IMR-90 (cell line): ENCODE data around the gene NMNAT1.

Experiments used
- CEBPB ChIP-seq: IDR thresholded peaks from 2 replicates; pipeline ENCODE4 v1.6.1; 2012; ENCODE audit warnings: low read depth, low read length, improper control_type of control experiment
- CTCF ChIP-seq: conservative IDR thresholded peaks from 2 replicates; pipeline ENCODE4 v1.5.1; 2012; ENCODE audit warnings: mild to moderate bottlenecking, low read depth, low read length, improper control_type of control experiment
- MAZ ChIP-seq: IDR thresholded peaks from 2 replicates; pipeline ENCODE4 v1.6.1; 2012; ENCODE audit warnings: low read depth, mild to moderate bottlenecking, low read length, improper control_type of control experiment, moderate library complexity, borderline replicate concordance
- POLR2A ChIP-seq: IDR thresholded peaks from 2 replicates; pipeline ENCODE4 v1.6.1; 2012; ENCODE audit warnings: mild to moderate bottlenecking, low read depth, low read length
- RAD21 ChIP-seq: IDR thresholded peaks from 2 replicates; pipeline ENCODE4 v1.6.1; 2012; ENCODE audit warnings: low read length, improper control_type of control experiment
- RFX5 ChIP-seq: IDR thresholded peaks from 2 replicates; pipeline ENCODE4 v1.8.0; 2012; ENCODE audit warnings: low read depth, mild to moderate bottlenecking, low read length, moderate library complexity
- SMC3 ChIP-seq: fragments of 150-350 bp; IDR thresholded peaks from 2 replicates; pipeline ENCODE4 v1.6.1; 2016; ENCODE audit warnings: low read depth, mild to moderate bottlenecking, antibody characterized with exemption, low read length, moderate library complexity

DNA sequence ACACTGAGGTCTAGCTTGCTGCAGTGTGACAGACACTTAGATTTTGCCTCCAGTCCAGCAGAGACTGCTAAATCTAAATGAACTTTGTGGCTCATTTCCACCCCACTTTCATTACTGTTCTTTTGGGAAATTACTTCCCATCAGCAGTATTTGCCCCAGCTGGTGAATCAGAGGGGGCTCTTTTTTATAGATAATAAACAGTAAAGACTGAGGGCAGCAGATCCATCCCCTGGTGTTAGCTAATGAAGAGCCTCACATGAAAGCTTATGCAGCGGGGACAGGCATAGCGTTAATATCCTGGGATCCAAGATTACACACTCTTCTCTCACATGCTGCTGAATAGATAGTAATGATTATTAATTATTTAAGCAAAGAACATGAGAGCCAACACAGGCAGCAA lies 26.8 kb upstream of the NMNAT1 start:
- TF ChIP-seq CTCF (no peak), SMC3 (no peak), CEBPB (no peak), RAD21 (no peak), RFX5 (no peak), POLR2A (no peak), MAZ (no peak)
